Uterus (tissue), 2 donors: ENCODE measurements around the gene UNC13B.

Experiments
- POLR2A ChIP-seq, 2 donors: fragments of 450-650 bp; IDR thresholded peaks; one replicate each; pipeline ENCODE4 v1.6.1; 2016; ENCODE audit warnings: antibody characterized with exemption in 2 of 2, mild to moderate bottlenecking in 1 of 2, moderate library complexity in 1 of 2
- TF ChIP-seq, protein P1 (sequence below), 4 experiments: fragments of 200-600 bp in 2 of 4; fragments of 450-650 bp in 2 of 4; sonication (generic) in 2 of 4; IDR thresholded peaks; one replicate each; pipeline ENCODE4 v1.5.1; 2016 to 2019; ENCODE audit warnings: antibody characterized with exemption in 4 of 4, mild to moderate bottlenecking in 2 of 4, moderate library complexity in 1 of 4

DNA sequence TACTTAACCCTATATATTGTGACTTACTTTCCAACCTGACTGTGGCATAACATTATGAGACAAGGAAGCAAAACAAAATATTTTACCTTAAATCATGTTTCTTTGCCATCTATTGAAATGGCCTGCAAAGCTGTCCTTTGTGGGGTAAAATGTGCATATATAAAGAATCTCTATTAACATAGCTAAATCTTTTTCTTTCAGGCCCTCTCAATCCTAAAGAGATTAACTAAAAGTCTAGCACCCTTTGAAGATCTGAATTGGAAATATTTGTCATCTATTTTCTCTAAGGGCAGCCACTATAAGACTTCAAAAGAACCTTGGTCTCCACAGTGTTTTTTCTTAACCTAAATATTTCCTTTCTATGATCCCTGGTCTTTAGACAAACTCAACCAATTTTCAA, 5.0 kb upstream of the UNC13B start:
- TF ChIP-seq, protein P1, sequence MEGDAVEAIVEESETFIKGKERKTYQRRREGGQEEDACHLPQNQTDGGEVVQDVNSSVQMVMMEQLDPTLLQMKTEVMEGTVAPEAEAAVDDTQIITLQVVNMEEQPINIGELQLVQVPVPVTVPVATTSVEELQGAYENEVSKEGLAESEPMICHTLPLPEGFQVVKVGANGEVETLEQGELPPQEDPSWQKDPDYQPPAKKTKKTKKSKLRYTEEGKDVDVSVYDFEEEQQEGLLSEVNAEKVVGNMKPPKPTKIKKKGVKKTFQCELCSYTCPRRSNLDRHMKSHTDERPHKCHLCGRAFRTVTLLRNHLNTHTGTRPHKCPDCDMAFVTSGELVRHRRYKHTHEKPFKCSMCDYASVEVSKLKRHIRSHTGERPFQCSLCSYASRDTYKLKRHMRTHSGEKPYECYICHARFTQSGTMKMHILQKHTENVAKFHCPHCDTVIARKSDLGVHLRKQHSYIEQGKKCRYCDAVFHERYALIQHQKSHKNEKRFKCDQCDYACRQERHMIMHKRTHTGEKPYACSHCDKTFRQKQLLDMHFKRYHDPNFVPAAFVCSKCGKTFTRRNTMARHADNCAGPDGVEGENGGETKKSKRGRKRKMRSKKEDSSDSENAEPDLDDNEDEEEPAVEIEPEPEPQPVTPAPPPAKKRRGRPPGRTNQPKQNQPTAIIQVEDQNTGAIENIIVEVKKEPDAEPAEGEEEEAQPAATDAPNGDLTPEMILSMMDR (IDR thresholded peaks at IDR 0.05) = no peak
- no peak for TF ChIP-seq POLR2A (IDR thresholded peaks at IDR 0.05)
